ENCODE results near the gene CCNK.

The CCNK gene

GRCh38 chr14:99551034-99551922 is 70.1 kb downstream of the CCNK start:
- H3F3A ChIP-seq (ENCODE audit: insufficient read depth, low read length): no peaks in the 10 kb centered on the region
- no peaks in the 10 kb centered on the region for H3K36me3 ChIP-seq (ENCODE audit: insufficient read depth, low read length)
- H3K27ac ChIP-seq (ENCODE audit: low read depth, low read length, poor library complexity, severe bottlenecking): no peak overlapping the region
- no peak overlapping the region for H3K9ac ChIP-seq (ENCODE audit: low read length)
- no peaks in the 10 kb centered on the region for H3K9me3 ChIP-seq (ENCODE audit: low read length)
- no peaks in the 10 kb centered on the region for H3K4me1 ChIP-seq (ENCODE audit: insufficient read depth, low read length, severe bottlenecking)
- H3K4me2 ChIP-seq (ENCODE audit: low read length): no peak overlapping the region
- TF ChIP-seq EZH2 (IDR thresholded peaks at IDR 0.05; ENCODE audit: borderline replicate concordance, low read length): no peak
- no peak for TF ChIP-seq CTCF (IDR thresholded peaks at IDR 0.05; ENCODE audit: low read length)
- no peak overlapping the region for H3K4me3 ChIP-seq (ENCODE audit: low read depth, low read length, poor library complexity, severe bottlenecking)
- H3K79me2 ChIP-seq (ENCODE audit: insufficient read depth, low read length): no peaks in the 10 kb centered on the region
- H3K27me3 ChIP-seq (ENCODE audit: insufficient read depth, low read length): no peaks in the 10 kb centered on the region
- no peak overlapping the region for H2AFZ ChIP-seq (ENCODE audit: low read length)
- no peaks in the 10 kb centered on the region for H4K20me1 ChIP-seq (ENCODE audit: insufficient read depth, low read length)
- H3K9me2 ChIP-seq (ENCODE audit: low read depth, low read length): no peaks in the 10 kb centered on the region

GRCh38 chr14:99552021-99552553 is 70.9 kb downstream of the CCNK start:
- Histone ChIP-seq H3K9me2 (ENCODE audit: low read depth, low read length) (no peaks in the 10 kb centered on the region), H3K4me2 (ENCODE audit: low read length) (no peak overlapping the region), H3K4me3 (ENCODE audit: low read depth, low read length, poor library complexity, severe bottlenecking) (no peak overlapping the region), H3K27ac (ENCODE audit: low read depth, low read length, poor library complexity, severe bottlenecking) (no peak overlapping the region), H4K20me1 (ENCODE audit: insufficient read depth, low read length) (no peaks in the 10 kb centered on the region), H3K27me3 (ENCODE audit: insufficient read depth, low read length) (no peaks in the 10 kb centered on the region), H3K9me3 (ENCODE audit: low read length) (no peaks in the 10 kb centered on the region), H2AFZ (ENCODE audit: low read length) (no peak overlapping the region), H3K36me3 (ENCODE audit: insufficient read depth, low read length) (no peaks in the 10 kb centered on the region), H3K9ac (ENCODE audit: low read length) (no peak overlapping the region), H3F3A (ENCODE audit: insufficient read depth, low read length) (no peaks in the 10 kb centered on the region), H3K79me2 (ENCODE audit: insufficient read depth, low read length) (no peaks in the 10 kb centered on the region), H3K4me1 (ENCODE audit: insufficient read depth, low read length, severe bottlenecking) (no peaks in the 10 kb centered on the region)
- TF ChIP-seq EZH2 (IDR thresholded peaks at IDR 0.05; ENCODE audit: borderline replicate concordance, low read length) (no peak), CTCF (IDR thresholded peaks at IDR 0.05; ENCODE audit: low read length) (no peak)

- Histone ChIP-seq H3K27me3 (ENCODE audit: insufficient read depth, low read length) (no peaks in the 10 kb centered on the region), H3K9me3 (ENCODE audit: low read length) (no peaks in the 10 kb centered on the region), H3K4me2 (ENCODE audit: low read length) (no peak overlapping the region), H3K4me3 (ENCODE audit: low read depth, low read length, poor library complexity, severe bottlenecking) (no peak overlapping the region), H3K9me2 (ENCODE audit: low read depth, low read length) (no peaks in the 10 kb centered on the region), H3K4me1 (ENCODE audit: insufficient read depth, low read length, severe bottlenecking) (no peaks in the 10 kb centered on the region), H3K36me3 (ENCODE audit: insufficient read depth, low read length) (no peaks in the 10 kb centered on the region), H4K20me1 (ENCODE audit: insufficient read depth, low read length) (no peaks in the 10 kb centered on the region), H3K27ac (ENCODE audit: low read depth, low read length, poor library complexity, severe bottlenecking) (no peak overlapping the region), H3K79me2 (ENCODE audit: insufficient read depth, low read length) (no peaks in the 10 kb centered on the region), H3K9ac (ENCODE audit: low read length) (no peak overlapping the region), H2AFZ (ENCODE audit: low read length) (no peak overlapping the region), H3F3A (ENCODE audit: insufficient read depth, low read length) (no peaks in the 10 kb centered on the region)
- TF ChIP-seq CTCF (IDR thresholded peaks at IDR 0.05; ENCODE audit: low read length): no peak
- no peak for TF ChIP-seq EZH2 (IDR thresholded peaks at IDR 0.05; ENCODE audit: borderline replicate concordance, low read length)
Observed at GRCh38 chr14:99552572-99553216, 71.5 kb downstream of the CCNK start.
